Loucy (cell line): ENCODE data around the gene RCBTB1.

Source experiments
- EZH2phosphoT487 ChIP-seq: fragments of 200-600 bp; IDR thresholded peaks from 2 replicates; pipeline ENCODE4 v1.6.1; 2018; ENCODE audit warnings: antibody characterized with exemption, mild to moderate bottlenecking, moderate library complexity, borderline replicate concordance
- TF ChIP-seq, protein P1 (sequence below): fragments of 200-600 bp; sonication (generic); conservative IDR thresholded peaks from 2 replicates; pipeline ENCODE4 v1.5.1; 2014; ENCODE audit warnings: mild to moderate bottlenecking, antibody characterized with exemption, low read length

DNA sequence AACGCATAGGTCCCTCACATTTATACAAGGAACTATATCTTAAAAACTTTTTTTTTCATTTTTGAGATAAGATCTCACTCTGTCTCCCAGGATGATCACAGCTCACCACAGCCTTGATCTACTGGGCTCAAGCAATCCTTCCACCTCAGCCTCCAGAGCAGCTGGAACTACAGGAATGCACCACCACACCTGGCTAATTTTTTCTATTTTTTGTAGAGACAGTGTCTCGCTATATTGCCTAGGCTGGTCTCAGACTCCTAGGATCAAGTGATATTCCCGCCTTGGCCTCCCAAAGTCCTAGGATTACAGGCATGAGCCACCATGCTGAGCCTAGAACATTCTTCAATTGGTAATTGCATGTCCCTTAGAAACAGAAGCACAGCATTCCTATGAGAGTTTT, 41.7 kb downstream of the RCBTB1 start:
- TF ChIP-seq EZH2phosphoT487: no peak
- TF ChIP-seq, protein P1, sequence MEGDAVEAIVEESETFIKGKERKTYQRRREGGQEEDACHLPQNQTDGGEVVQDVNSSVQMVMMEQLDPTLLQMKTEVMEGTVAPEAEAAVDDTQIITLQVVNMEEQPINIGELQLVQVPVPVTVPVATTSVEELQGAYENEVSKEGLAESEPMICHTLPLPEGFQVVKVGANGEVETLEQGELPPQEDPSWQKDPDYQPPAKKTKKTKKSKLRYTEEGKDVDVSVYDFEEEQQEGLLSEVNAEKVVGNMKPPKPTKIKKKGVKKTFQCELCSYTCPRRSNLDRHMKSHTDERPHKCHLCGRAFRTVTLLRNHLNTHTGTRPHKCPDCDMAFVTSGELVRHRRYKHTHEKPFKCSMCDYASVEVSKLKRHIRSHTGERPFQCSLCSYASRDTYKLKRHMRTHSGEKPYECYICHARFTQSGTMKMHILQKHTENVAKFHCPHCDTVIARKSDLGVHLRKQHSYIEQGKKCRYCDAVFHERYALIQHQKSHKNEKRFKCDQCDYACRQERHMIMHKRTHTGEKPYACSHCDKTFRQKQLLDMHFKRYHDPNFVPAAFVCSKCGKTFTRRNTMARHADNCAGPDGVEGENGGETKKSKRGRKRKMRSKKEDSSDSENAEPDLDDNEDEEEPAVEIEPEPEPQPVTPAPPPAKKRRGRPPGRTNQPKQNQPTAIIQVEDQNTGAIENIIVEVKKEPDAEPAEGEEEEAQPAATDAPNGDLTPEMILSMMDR: no peak
